ENCODE results near the gene PDE8A.

GRCh38 chr15:85037641-85038040 lies 56.0 kb downstream of the PDE8A start:
- TF ChIP-seq CTCF (IDR thresholded peaks at IDR 0.05) (no peak), POLR2A (IDR thresholded peaks at IDR 0.05) (no peak)
